GM18951 (cell line): ENCODE data around the gene PCED1A.

Source experiments
- POLR2A ChIP-seq: IDR thresholded peaks from 4 replicates; pipeline ENCODE4 v1.6.1; 2011; ENCODE audit warnings: mild to moderate bottlenecking; ENCODE audit not compliant: insufficient read length, insufficient read depth; ENCODE audit errors: extremely low read depth
- in situ Hi-C: fragments of 300-500 bp; cut with MboI; formaldehyde crosslinking; loops from one replicate; pipeline ENCODE4 v1.12.0; 2022; ENCODE audit warnings: low sequenced_read_pairs, mixed read lengths, inconsistent platforms; ENCODE audit not compliant: unreplicated experiment

The PCED1A gene, protein sequence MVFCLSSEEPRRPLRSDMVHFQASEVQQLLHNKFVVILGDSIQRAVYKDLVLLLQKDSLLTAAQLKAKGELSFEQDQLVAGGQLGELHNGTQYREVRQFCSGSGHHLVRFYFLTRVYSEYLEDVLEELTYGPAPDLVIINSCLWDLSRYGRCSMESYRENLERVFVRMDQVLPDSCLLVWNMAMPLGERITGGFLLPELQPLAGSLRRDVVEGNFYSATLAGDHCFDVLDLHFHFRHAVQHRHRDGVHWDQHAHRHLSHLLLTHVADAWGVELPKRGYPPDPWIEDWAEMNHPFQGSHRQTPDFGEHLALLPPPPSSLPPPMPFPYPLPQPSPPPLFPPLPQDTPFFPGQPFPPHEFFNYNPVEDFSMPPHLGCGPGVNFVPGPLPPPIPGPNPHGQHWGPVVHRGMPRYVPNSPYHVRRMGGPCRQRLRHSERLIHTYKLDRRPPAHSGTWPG

DNA sequence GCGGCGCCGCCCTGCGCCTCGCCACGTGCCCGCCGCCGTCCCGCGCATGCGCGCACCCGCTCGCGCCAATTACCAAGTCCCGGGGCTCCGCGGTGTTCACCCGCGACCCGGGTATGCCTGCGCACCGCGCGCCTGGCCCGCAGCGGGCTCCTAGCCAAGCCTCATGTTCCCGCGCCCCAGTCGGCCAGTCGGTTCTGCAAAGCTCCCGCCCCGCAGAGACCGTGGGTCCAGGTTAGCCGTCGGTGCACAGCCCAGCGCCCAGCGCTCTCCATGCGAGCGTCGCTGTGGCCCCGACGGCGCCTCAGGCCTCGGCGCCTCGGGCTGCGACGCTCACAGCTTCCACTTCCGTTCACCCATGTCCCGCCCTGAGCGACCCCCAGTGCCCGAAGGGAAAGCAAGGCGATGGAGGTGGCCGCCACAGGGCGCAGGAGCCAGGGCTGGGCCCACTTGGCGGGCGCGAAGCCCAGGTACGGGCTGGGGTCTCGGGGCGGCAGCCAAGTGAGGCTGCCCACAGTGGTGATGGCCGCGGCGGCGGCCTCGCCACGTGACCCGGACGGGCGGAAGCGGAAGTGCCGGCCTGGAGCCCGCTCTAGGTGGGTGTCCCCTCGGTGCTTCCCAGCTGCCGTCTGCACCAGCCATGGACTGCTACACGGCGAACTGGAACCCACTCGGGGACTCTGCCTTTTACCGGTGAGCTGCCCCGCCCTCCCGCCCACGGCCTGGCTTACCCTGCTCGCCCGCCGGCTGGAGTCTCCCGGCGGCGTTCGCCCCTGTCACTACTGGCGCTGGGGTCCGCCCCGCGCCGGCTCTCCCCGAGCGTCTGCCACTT, at the start of gene PCED1A, which contains the start of gene VPS16:
Gene PCED1A (minus strand): TSS at position 518 of the 829 bp plus-strand sequence. CDS start 743 bp downstream, outside the sequence.
Gene VPS16 (plus strand): TSS at position 608 of the 829 bp plus-strand sequence. CDS start 30 bp downstream, at position 638.
- in situ Hi-C loops: no loop called here
- TF ChIP-seq POLR2A: peak; percentile 78

DNA sequence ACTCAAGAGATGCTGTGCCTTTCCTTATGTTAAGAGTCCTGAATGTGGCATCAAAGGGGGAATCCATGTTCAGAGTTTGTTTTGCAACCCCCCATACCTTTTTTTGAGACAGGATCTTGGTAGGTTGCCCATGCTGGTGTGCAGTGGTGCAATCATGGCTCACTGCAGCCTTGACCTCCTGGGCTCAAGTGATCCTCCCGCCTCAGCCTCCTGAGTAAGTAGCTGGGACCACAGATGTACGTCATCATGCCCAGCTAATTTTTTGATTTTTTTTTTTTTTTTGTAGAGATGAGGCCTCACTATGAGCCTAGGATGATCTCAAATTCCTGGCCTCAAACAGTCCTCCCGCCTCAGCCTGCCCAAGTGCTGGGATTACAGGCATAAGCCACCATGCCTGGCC, 49.3 kb upstream of the PCED1A start:
- in situ Hi-C loops: no loop called here
- no peak for TF ChIP-seq POLR2A

DNA sequence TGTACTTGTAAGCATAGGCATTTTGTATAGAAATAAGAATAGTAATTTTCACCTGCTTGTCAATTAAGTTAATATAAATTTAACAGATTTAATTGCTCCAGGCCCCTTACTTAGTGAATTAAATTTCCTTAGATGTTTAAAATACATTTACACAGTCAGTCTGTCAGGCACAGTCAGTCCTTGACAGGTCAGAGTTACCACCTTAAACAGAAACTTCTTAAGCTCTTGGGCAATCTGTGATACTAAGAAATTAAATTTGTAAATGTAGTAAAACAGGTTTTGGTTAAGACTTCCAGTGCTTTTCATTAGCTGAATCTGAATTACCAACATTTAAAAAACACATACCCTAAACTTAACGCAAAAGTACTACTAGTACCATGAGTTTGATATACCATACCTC, 48.8 kb upstream of the PCED1A start:
- in situ Hi-C loops: no loop called here
- TF ChIP-seq POLR2A: no peak

DNA sequence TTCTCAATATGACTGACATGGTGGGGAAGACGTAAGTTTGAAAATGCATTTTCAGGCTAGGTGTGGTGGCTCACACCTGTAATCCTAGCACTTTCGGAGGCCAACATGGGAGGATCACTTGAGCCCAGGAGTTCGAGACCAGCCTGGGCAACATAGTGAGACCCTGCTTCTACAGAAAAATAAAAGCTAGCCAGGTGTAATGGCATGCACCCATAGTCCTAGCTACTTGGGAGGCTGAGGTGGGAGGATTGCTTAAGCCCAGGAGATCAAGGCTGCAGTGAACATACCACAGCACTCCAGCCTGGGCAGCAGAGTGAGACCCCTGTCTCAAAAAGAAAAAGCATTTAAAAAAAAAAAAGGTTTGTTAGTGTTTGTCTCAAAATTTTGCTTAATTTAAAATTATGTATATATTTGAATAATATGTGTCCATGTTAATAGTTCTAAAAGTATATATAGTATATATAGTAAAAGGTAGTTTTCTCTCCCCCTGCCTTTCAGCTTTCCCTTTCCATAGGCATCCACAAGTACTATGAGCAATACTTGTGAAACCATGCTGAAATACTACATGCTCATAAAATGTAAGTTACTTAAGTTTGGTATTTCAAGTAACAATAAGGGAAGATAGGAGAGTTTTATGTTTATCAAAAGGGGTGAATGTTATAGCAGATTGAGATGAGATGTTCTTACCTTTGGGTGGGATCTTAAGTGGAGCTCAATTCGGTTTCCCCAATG, 47.9 kb upstream of the PCED1A start:
- no peak for TF ChIP-seq POLR2A
- in situ Hi-C loops: no loop called here

GRCh38 chr20:2887715-2888114, 47.3 kb upstream of the PCED1A start:
- in situ Hi-C loops: no loop called here
- TF ChIP-seq POLR2A: no peak

- in situ Hi-C loops: no loop called here
- TF ChIP-seq POLR2A: no peak
These were observed 43.5 kb upstream of the PCED1A start for GRCh38 chr20:2883726-2884637.

- no peak for TF ChIP-seq POLR2A
- in situ Hi-C loops: no loop called here
These were observed 40.2 kb upstream of the PCED1A start for GRCh38 chr20:2880650-2881049.

DNA sequence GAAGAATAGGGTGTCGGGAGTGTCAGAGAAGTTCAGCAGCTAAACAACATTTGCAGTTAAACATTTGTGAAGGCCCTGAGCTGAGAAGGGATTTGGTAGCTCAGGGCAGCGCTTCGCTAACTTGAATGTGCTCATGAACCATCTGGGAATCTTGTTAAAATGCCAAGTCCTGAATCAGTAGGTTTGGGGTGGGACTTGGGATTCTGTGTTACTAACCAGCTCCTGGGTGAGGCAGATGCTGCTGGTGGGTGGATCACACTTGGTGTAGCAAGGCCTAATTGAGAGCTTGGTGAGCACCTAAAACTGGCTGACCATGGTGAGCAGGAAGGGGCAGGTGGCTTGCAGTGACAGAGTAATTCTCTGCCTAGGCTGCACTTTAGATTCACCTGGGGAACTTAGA, 38.7 kb upstream of the PCED1A start:
- in situ Hi-C loops: no loop called here
- TF ChIP-seq POLR2A: no peak

- no peak for TF ChIP-seq POLR2A
- in situ Hi-C loops: no loop called here
These were observed 38.1 kb upstream of the PCED1A start for GRCh38 chr20:2878515-2878914.

GRCh38 chr20:2875690-2876203, 35.3 kb upstream of the PCED1A start:
- in situ Hi-C loops: no loop called here
- no peak for TF ChIP-seq POLR2A

DNA sequence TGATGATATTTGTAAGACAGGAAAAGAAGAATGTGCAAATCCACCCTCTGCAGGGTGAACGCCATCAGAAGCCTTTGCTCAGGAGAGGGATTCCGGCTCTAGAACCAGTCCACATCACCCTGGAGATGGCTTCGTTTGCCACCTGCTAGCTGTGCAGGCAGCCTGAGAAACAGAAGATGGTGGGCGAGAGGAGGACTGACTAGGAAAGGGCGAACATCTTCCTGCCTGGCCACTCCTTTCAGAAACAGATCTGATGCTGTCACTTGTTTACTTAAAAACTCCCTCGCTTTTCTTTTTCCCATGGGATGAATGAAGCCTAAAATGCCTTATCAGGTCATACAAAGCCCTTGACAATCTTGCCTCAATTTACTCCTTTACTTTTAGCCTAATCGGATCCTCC, 34.0 kb upstream of the PCED1A start:
- TF ChIP-seq POLR2A: no peak
- in situ Hi-C loops: no loop called here

DNA sequence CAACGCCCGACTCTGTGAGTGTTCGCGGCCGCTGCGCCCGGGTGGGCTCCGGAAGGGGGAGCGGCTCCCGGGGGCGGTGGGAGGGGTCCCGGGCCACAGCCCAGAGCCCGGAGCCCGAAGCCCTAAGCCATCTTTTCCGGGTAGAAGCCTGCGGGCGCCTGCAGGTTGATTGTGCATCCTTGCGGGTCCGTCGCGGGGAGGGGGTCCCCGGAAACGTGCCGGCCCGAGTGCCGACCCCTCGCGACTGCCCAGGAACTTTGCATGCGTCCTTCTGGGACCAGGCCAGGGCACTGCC, 33.2 kb upstream of the PCED1A start:
- no peak for TF ChIP-seq POLR2A
- in situ Hi-C loops: no loop called here

DNA sequence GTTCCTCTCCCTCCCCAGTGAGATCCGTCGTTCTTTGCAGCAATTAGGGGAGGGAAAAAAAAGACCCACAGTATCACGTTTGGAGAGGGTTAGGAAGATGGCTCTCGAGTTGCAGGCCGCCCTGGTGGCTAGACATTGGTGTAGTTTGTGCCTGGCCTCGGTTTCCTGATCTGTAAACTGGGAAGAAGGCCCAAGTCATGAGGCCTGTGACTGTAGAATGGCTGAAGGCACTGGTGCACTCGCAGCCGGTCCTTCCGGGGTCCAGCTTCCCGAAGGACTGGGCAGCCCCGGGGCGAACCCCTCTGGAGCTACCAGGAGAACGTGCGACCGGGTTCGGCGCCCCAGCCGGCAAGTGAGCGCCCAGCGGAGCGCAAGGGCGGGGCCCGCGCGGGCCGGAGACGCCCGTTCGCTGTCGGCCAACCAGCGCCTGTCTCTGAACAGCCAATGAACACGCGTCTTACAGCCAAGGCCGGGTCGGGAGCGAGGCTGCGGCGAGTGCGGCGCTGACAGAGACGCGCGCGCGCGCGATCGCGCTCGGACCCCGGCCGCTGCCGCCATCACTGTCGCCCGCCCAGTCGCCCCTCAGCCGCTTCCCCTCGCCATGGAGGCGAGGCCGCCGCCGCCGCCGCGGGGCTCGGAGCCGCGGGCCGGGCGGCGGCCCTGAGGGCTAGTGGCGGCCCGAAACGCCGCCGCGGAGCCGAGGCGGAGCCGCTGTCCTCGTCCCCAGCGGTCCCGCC, 32.7 kb upstream of the PCED1A start, which contains the start of gene PTPRA:
Gene PTPRA (plus strand): TSS at position 472 of the 737 bp plus-strand sequence. CDS start 90,797 bp downstream, outside the sequence.
- TF ChIP-seq POLR2A: peak; percentile 99
- in situ Hi-C loops: no loop called here
